Stimulated activated naive CD8-positive, alpha-beta T cell treated with anti-CD3 and anti-CD28 coated beads, Interleukin-15, Interleukin-2, amounts not matched to agents 100 U/mL and 50 U/mL, for 24 hours (primary cell): ENCODE measurements around the gene KRTAP20-2.

Experiments used
- ATAC-seq: fragments of 150-1000 bp; cut with Tn5 transposase; one replicate; pipeline ENCODE4 v1.10.0; 2021
- DNase-seq: peaks from one replicate; pipeline ENCODE4 v3.0.0; 2021

The KRTAP20-2 gene

GRCh38 chr21:30676737-30677136 is 41.7 kb downstream of the KRTAP20-2 start:
- DNase-seq (no peak), ATAC-seq (no peak)

GRCh38 chr21:30680586-30680985 is 45.6 kb downstream of the KRTAP20-2 start:
- DNase-seq (no peak), ATAC-seq (no peak)

GRCh38 chr21:30684506-30684905 is 49.5 kb downstream of the KRTAP20-2 start:
- no peak for ATAC-seq
- no peak for DNase-seq
